ENCODE data around the gene KLHL22.
"Not testable (repeated sequence)": the region's sequence is repeated elsewhere in the genome, so short reads cannot be mapped to it uniquely, and the experiment has no call there.

KLHL22 gene

GRCh38 chr22:20499769-20500168 lies 4.2 kb upstream of the KLHL22 start:
- DNase-seq (ENCODE audit: low spot score), result no peak

GRCh38 chr22:20498913-20499312 lies 3.3 kb upstream of the KLHL22 start:
- no peak for DNase-seq (ENCODE audit: low spot score)

DNA sequence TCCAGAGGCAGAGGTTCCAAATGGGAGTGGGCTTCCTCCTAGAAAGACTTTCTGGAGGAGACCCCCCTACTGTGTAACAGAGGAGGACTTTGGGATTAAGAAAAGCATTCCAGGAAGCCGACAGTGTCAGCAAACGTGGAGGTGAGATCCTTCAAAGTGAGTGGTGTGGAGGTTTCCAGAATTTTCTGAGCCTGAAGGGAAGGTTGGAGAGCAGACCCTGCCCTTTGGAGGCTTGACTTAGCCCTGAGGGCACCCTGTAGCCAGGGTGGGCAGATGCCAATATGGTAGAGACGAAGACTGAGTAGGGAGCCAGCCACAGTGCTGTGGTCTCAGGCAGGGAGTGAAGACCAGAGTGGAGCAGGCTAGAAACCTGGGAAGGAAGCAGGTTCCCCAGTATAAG lies 1.8 kb upstream of the KLHL22 start:
- no peak for DNase-seq (ENCODE audit: low spot score)

DNA sequence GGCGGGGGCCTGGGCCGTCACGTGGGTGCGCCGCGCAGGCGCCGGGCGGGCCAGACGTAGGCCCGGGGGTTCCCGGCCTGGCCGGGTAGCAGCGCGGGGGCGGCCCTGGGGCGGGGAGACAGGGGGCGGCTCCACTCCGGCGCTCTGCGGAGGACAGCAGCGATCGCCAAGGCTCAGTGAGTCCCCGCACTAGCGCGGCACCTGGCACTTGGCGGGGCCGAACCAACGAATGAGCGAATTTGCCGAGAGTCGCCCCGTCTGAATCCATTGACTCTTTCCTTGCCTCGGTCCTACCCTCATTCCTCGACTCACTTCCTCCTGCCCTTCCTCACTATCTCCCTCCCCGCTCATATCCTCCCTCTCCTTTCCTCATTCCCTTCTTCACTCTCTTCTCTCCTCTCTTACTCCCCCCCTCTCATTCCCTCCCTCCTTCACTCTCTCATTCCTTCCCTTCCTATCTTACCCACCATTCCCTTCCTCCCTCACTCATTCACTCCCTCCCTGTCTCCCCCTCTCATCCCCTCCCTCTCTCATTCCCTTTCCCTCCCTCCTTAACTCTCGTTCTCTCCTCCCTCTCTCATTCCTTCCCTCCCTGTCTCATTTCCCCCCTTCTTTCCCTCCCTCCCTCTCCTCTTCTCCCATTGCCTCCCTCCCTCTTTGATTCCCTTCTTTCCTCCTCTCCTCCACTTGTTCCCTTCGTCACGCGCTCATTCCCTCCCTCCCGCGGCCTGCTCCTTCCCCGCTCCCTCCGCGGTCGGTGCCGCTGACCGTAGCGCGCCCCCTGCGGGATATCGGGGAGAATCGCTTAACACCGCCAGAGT lies 476 bp upstream of the KLHL22 start:
- DNase-seq (ENCODE audit: low spot score), result peak; percentile 95

- no peak for DNase-seq (ENCODE audit: low spot score)
These were observed 4.2 kb downstream of the KLHL22 start for GRCh38 chr22:20491346-20491745.

DNA sequence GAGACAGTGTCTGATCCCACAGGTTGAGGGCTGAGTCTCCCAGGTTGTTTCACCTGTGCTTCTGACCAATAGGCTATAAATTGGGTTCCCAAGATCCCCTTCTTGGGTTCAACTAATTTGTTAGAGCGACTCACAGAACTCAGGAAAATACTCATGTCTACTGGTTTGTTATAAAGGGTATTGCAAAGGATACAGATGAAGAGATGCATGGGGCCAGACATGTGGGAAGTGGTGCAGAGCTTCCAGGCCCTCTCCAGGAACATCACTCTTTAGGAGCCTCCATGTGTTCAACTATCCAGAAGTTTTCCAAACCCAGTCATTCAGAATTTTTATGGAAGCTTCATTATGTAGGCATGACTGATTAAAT lies 4.7 kb downstream of the KLHL22 start:
- DNase-seq (ENCODE audit: low spot score), result no peak

- no peak for DNase-seq (ENCODE audit: low spot score)
These were observed 5.2 kb downstream of the KLHL22 start for GRCh38 chr22:20490183-20490940.

DNA sequence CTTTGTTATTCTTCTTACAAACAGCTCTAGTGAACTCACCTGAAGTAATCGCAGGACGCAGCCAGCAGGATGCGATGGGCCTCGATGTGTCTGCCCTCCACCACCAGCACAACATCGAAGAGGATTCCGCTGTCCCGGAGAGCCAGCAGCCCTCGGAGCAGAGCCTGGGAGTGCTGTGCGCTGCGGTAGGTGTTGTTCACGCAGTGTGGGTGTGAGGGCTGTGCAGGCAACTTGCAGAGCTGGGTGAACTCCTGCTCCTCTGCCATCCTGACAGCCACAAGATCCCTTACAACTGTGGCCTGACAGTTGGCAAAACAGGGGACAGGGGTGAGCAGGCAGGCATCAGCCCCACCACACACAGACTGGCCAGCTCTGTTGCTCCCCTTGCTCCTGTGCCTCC lies 6.6 kb downstream of the KLHL22 start:
- no peak for DNase-seq (ENCODE audit: low spot score)

- DNase-seq (ENCODE audit: low spot score), result no peak
These were observed 7.9 kb downstream of the KLHL22 start for GRCh38 chr22:20487715-20488114.

- no peak for DNase-seq (ENCODE audit: low spot score)
These were observed 9.4 kb downstream of the KLHL22 start for GRCh38 chr22:20486229-20486628.

GRCh38 chr22:20484948-20485683 lies 10.5 kb downstream of the KLHL22 start:
- no peak for DNase-seq (ENCODE audit: low spot score)

DNA sequence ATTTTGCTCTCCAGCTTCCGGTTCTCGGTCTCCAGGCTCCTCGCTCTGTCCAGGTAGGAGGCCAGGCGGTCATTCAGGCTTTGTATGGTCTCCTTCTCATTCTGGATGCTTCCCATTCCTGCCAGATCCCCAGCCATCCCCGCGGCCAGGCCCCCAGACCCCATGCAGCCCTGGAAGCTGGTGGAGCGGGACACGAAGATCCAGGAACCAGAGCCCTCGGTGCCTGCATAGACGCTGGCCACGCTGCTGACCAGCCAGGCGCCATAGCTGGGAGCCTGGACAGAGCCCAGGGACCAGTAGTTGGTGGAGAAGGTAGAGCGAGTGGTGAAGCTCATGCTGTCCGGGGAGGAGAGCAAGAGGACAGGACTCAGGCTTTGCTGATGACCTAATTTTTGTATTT lies 11.8 kb downstream of the KLHL22 start:
- DNase-seq (ENCODE audit: low spot score), result no peak

DNA sequence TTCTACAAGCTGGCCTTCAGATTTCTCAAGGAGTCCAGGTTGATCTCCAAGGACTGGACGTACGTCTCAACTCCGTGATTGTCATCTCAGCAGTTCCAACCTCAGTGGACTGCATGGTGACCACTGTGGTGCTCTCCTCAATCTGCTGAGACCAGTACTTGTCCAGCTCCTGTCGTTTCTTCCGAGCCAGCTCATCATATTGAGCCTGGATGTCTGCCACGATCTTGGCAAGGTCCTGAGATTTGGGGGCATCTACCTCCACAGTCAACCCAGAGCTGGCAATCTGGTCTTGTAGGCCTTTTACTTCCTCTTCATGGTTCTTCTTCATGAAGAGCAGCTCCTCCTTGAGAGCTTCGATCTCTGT lies 12.5 kb downstream of the KLHL22 start:
- DNase-seq (ENCODE audit: low spot score), result not testable (repeated sequence)

DNA sequence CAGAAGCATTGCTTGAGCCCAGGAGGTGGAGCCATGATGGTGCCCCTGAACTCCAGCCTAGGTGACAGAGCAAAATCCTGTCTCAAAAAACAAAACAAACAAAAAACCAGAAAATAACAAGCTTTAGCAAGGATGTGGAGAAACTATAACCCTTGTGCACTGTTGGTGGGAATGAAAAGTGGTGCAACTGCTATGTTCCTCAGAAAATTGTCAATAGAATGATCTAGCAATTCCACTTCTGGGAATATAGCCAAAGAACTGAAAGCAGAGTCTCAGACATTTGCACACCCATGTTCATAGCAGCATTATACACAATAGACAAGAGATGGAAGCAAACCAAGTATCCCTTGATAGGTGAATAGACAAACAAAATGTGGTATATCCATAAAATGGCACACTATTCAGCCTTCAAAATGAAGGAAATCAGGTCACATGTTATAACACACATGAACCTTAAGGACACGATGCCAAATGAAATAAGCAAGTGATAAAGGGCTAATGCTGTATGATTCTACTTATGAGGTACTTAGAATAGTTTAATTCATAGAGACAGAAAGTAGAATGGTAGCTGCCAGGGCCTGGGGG lies 15.9 kb downstream of the KLHL22 start:
- DNase-seq (ENCODE audit: low spot score), result no peak

- not testable (repeated sequence) for DNase-seq (ENCODE audit: low spot score)
These were observed 17.5 kb downstream of the KLHL22 start for GRCh38 chr22:20478059-20478458.

- DNase-seq (ENCODE audit: low spot score), result not testable (repeated sequence)
These were observed 20.0 kb downstream of the KLHL22 start for GRCh38 chr22:20475569-20475968.

- DNase-seq (ENCODE audit: low spot score), result no peak
These were observed 20.5 kb downstream of the KLHL22 start for GRCh38 chr22:20475115-20475436.

DNA sequence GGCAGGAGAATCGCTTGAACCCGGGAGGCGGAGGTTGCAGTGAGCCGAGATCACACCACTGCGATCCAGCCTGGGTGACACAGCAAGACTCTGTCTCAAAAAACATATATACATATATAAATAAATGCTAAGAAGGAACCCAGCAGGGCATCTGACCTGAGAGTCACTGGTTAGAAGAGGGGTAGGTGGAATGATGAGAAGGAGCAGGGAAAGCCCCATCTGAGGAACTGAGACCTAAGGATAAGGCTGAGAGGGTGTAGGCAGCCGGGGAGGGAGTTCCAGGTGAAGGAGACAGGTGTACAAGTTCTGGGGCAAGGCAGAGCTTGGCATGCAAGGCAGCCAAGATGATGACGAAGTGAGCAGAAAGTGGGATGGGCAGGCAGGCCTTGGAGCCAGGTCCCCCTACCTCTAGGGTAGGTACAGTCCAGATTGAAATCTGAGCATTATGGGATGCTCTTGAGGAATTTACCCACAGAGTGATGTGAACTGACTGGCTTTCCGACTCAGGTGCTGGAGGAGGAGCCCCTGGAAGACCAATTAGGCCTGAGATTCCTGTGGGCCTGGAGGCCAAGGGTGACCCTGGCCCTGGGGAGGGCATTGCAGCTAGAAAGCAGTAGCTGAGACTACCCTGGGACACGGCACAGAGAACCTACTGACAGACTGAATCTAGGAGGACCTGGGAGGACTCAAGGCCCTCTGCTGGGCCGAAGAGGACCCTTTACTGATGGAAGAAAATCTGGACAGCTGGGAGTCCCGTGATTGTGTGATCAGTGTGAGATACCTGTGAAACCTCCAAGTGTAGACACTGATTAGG lies 22.8 kb downstream of the KLHL22 start:
- DNase-seq (ENCODE audit: low spot score), result no peak

GRCh38 chr22:20471126-20471833 lies 24.3 kb downstream of the KLHL22 start:
- no peak for DNase-seq (ENCODE audit: low spot score)

- DNase-seq (ENCODE audit: low spot score), result not testable (repeated sequence)
These were observed 25.1 kb downstream of the KLHL22 start for GRCh38 chr22:20470525-20470924.
